CD14-positive monocyte (primary cell): ENCODE results near the gene PLEKHG2. TPM values are rescaled to one million over a fixed set of nuclear protein-coding genes. Genes with fewer than 3 reads are reported as not detected.

ENCODE experiments used
- DNase-seq, 3 donors: peaks; one replicate each; pipeline ENCODE4 v3.0.0-alpha.2; 2011 to 2022
- H2AFZ ChIP-seq: 2 replicates; pipeline ENCODE4 v1.6.0; 2012; ENCODE audit warnings: mild to moderate bottlenecking, low read depth, low read length, inconsistent platforms; ENCODE audit not compliant: insufficient read depth, poor library complexity, severe bottlenecking
- H3K27ac ChIP-seq, 2 donors: 1 replicate in 1 of 2; 2 replicates in 1 of 2; pipeline ENCODE4 v1.5.1; 2012 to 2013; ENCODE audit warnings: low read length in 2 of 2, control low read depth in 1 of 2, inconsistent platforms in 1 of 2, low read depth in 1 of 2, mild to moderate bottlenecking in 1 of 2
- H3K27me3 ChIP-seq, 2 donors: one replicate each; pipeline versions ENCODE4 v1.6.0 to v1.6.1; 2011 to 2013; ENCODE audit warnings: low read length in 2 of 2; ENCODE audit not compliant: control insufficient read depth in 2 of 2, insufficient read depth in 2 of 2
- H3K36me3 ChIP-seq, 2 donors: replicated peaks in 1 of 2; 1 replicate in 1 of 2; 2 replicates in 1 of 2; pipeline versions ENCODE4 v1.5.1 to v1.6.1; 2012 to 2013; ENCODE audit warnings: low read length in 2 of 2, control low read depth in 1 of 2, inconsistent platforms in 1 of 2, mild to moderate bottlenecking in 1 of 2; ENCODE audit not compliant: insufficient read depth in 2 of 2, control insufficient read depth in 1 of 2
- H3K4me1 ChIP-seq, 2 donors: 1 replicate in 1 of 2; 2 replicates in 1 of 2; pipeline versions ENCODE4 v1.5.1 to v1.6.1; 2012 to 2013; ENCODE audit warnings: low read length in 2 of 2, control low read depth in 1 of 2, inconsistent platforms in 1 of 2, mild to moderate bottlenecking in 1 of 2, moderate library complexity in 1 of 2; ENCODE audit not compliant: insufficient read depth in 2 of 2, control insufficient read depth in 1 of 2
- H3K4me2 ChIP-seq: replicated peaks from 2 replicates; pipeline ENCODE3; 2012; ENCODE audit warnings: low read length, moderate library complexity, mild to moderate bottlenecking; ENCODE audit not compliant: poor library complexity, severe bottlenecking; ENCODE audit errors: extremely low read depth
- H3K4me3 ChIP-seq, 3 experiments: fragments of 200-600 bp in 1 of 3; sonication (generic) in 1 of 3; replicated peaks in 1 of 3; 1 replicate in 2 of 3; 2 replicates in 1 of 3; pipeline ENCODE4 v1.5.1; 2011 to 2013; ENCODE audit warnings: low read length in 3 of 3, mild to moderate bottlenecking in 3 of 3, control low read depth in 2 of 3, low read depth in 2 of 3, inconsistent platforms in 1 of 3, moderate library complexity in 1 of 3
- H3K79me2 ChIP-seq: 2 replicates; pipeline ENCODE4 v1.6.0; 2012; ENCODE audit warnings: mild to moderate bottlenecking, control low read depth, inconsistent platforms, low read length, moderate library complexity; ENCODE audit not compliant: insufficient read depth
- H3K9ac ChIP-seq: 2 replicates; pipeline ENCODE4 v1.6.0; 2017; ENCODE audit warnings: low read length, mild to moderate bottlenecking; ENCODE audit not compliant: insufficient read depth, poor library complexity, severe bottlenecking
- H3K9me3 ChIP-seq, 2 donors: replicated peaks in 1 of 2; 1 replicate in 1 of 2; 2 replicates in 1 of 2; pipeline versions ENCODE4 v1.5.1 to v1.6.1; 2012 to 2013; ENCODE audit warnings: low read length in 2 of 2, control low read depth in 1 of 2; ENCODE audit not compliant: control insufficient read depth in 1 of 2, insufficient read depth in 1 of 2
- H4K20me1 ChIP-seq: 2 replicates; pipeline ENCODE4 v1.6.0; 2012; ENCODE audit warnings: mild to moderate bottlenecking, low read length, control low read depth, moderate library complexity; ENCODE audit not compliant: insufficient read depth
- H3K27ac Mint-ChIP-seq, 7 donors: one replicate each; pipeline ENCODE4 v1.8.0; 2020; ENCODE audit warnings: mild to moderate bottlenecking in 7 of 7, mixed read lengths in 7 of 7, moderate library complexity in 6 of 7, inconsistent platforms in 2 of 7
- H3K27me3 Mint-ChIP-seq, 3 donors: one replicate each; pipeline ENCODE4 v1.8.0; 2021 to 2022; ENCODE audit warnings: low read depth in 3 of 3, mild to moderate bottlenecking in 3 of 3, mixed read lengths in 3 of 3, moderate library complexity in 3 of 3, inconsistent platforms in 1 of 3
- H3K36me3 Mint-ChIP-seq, 2 donors: one replicate each; pipeline ENCODE4 v1.8.0; 2020; ENCODE audit warnings: mixed read lengths in 2 of 2, inconsistent platforms in 1 of 2, mild to moderate bottlenecking in 1 of 2
- H3K4me1 Mint-ChIP-seq: one replicate; pipeline ENCODE4 v1.8.0; 2020; ENCODE audit warnings: mild to moderate bottlenecking, mixed read lengths
- H3K4me3 Mint-ChIP-seq, 2 donors: one replicate each; pipeline ENCODE4 v1.8.0; 2020; ENCODE audit warnings: mild to moderate bottlenecking in 2 of 2, mixed read lengths in 2 of 2, moderate library complexity in 1 of 2
- H3K9me3 Mint-ChIP-seq, 7 donors: one replicate each; pipeline ENCODE4 v1.8.0; 2020 to 2022; ENCODE audit warnings: mixed read lengths in 7 of 7, mild to moderate bottlenecking in 6 of 7, moderate library complexity in 6 of 7, inconsistent platforms in 2 of 7
- CTCF ChIP-seq: fragments of 200-600 bp; IDR thresholded peaks from one replicate; pipeline ENCODE4 v1.8.0; 2022; ENCODE audit warnings: antibody characterized with exemption, mild to moderate bottlenecking
- WGBS: methylation state at CpG from one replicate; pipeline ENCODE4 v1.1.5; 2013; ENCODE audit warnings: missing lambda C conversion rate; ENCODE audit not compliant: insufficient coverage; 5-methylcytosine and 5-hydroxymethylcytosine counted together
- intact Hi-C, 2 donors: fragments of 100-400 bp; cut with micrococcal nuclease; formaldehyde crosslinking; loops; one replicate each; pipeline versions ENCODE4 v1.15.0 to v1.15.1; 2023
- polyA plus RNA-seq, 3 donors: library from polyadenylated mRNA; depleted of rRNA in 1 of 3; unstranded in 2 of 3; stranded (reverse) in 1 of 3; fragments of 300-500 nt in 2 of 3; fragments of >200 nt in 1 of 3; fragmentation: Illumina TruSeq in 2 of 3; gene quantifications; 1 replicate in 2 of 3; 2 replicates in 1 of 3; pipeline ENCODE4 v1.2.3, GENCODE V29; 2012 to 2021

The PLEKHG2 gene
- polyA plus RNA-seq, 3 donors, result 0.73 to 202 (median 1.2) TPM

- peak overlapping the region; percentile 96 to 99 for H3K4me3 Mint-ChIP-seq
- peak overlapping the region; percentile 83 for H3K4me2 ChIP-seq
- peaks cover 23% of the 10 kb centered on the region in 2 donors for H3K36me3 ChIP-seq
- H3K9me3 Mint-ChIP-seq, result peaks cover 6 to 27% (median 19%) of the 10 kb centered on the region in 7 donors
- H4K20me1 ChIP-seq, result peaks cover 70% of the 10 kb centered on the region
- WGBS, result under 1% methylated on average over 33 of the region's 52 CpGs
- peaks cover 38% of the 10 kb centered on the region for H3K4me1 Mint-ChIP-seq
- peaks cover 38 to 50% of the 10 kb centered on the region in 2 donors for H3K36me3 Mint-ChIP-seq
- H2AFZ ChIP-seq, result no peak overlapping the region
- no peaks in the 10 kb centered on the region for H3K27me3 ChIP-seq
- peak overlapping the region; percentile 100 for H3K9ac ChIP-seq
- no peaks in the 10 kb centered on the region for H3K9me3 ChIP-seq
- peak overlapping the region; percentile 96 to 100 (median 99) for H3K27ac Mint-ChIP-seq
- peaks cover 2 to 34% (median 10%) of the 10 kb centered on the region in 3 donors for H3K27me3 Mint-ChIP-seq
- peaks cover 79% of the 10 kb centered on the region for H3K79me2 ChIP-seq
- TF ChIP-seq CTCF, result no peak
- peak in 2 of 3 donors; percentile 64 to 65 for DNase-seq
- H3K27ac ChIP-seq, result peak overlapping the region; percentile 98 to 99
- peaks cover 44 to 47% of the 10 kb centered on the region in 2 donors for H3K4me1 ChIP-seq
- intact Hi-C loops, result loop anchor here in 1 of 2 donors (1.0 to 2.0 kb wide), 2 partner anchors 7 to 69 kb away; no protein-coding TSS in a partner anchor
- peak overlapping the region; percentile 89 to 96 (median 91) for H3K4me3 ChIP-seq
Measured at GRCh38 chr19:39409208-39410016, 3.1 kb upstream of the PLEKHG2 start.

GRCh38 chr19:39410017-39410830 lies 2.2 kb upstream of the PLEKHG2 start:
- Histone ChIP-seq H2AFZ (no peak overlapping the region), H3K27me3 (no peaks in the 10 kb centered on the region), H3K79me2 (peaks cover 71% of the 10 kb centered on the region), H3K36me3 (peaks cover 23% of the 10 kb centered on the region in 2 donors), H3K9me3 (no peaks in the 10 kb centered on the region), H3K4me3 (peak overlapping the region; percentile 89 to 96 (median 91)), H4K20me1 (peaks cover 78% of the 10 kb centered on the region), H3K9ac (peak overlapping the region; percentile 100), H3K4me1 (peaks cover 36 to 39% of the 10 kb centered on the region in 2 donors), H3K27ac (peak overlapping the region; percentile 98 to 99), H3K4me2 (peak overlapping the region; percentile 83)
- intact Hi-C loops, result loop anchor here in 1 of 2 donors (1.0 kb wide), 1 partner anchor 8 kb away; no protein-coding TSS in a partner anchor
- Mint-ChIP-seq H3K4me3 (peak overlapping the region; percentile 91 to 99), H3K9me3 (peaks cover 6 to 27% (median 19%) of the 10 kb centered on the region in 7 donors), H3K4me1 (peaks cover 33% of the 10 kb centered on the region), H3K36me3 (peaks cover 40 to 52% of the 10 kb centered on the region in 2 donors), H3K27ac (peak overlapping the region; percentile 96 to 100 (median 98)), H3K27me3 (peaks cover 2 to 36% (median 10%) of the 10 kb centered on the region in 3 donors)
- TF ChIP-seq CTCF, result no peak
- peak; percentile 76 to 79 (median 78) for DNase-seq
- WGBS, result under 1% methylated on average over 35 of the region's 35 CpGs
